ENCODE results near the gene AMOTL2. TPM values are rescaled to one million over a fixed set of nuclear protein-coding genes. Genes with fewer than 3 reads are reported as not detected.

AMOTL2 gene
- total and polyA plus RNA-seq, 2 experiments from 2014 or later = 17.9 to 102 TPM

GRCh38 chr3:134378818-134379217, 4.6 kb upstream of the AMOTL2 start:
- no peaks in the 10 kb centered on the region for H3K79me2 ChIP-seq (replicated peaks; ENCODE audit: insufficient read depth)
- no peak overlapping the region; the same call in 1 of the 2 replicates for H3K4me2 ChIP-seq
- H3K27ac Mint-ChIP-seq = no peak overlapping the region
- H3K4me3 Mint-ChIP-seq = no peak overlapping the region
- H3F3A ChIP-seq (replicated peaks; ENCODE audit: low read depth) = peaks cover 12% of the 10 kb centered on the region
- no peaks in the 10 kb centered on the region for H3K36me3 ChIP-seq (ENCODE audit: insufficient read depth)
- H3K4me1 ChIP-seq (ENCODE audit: insufficient read depth) = peaks cover 47% of the 10 kb centered on the region
- DNase-seq (ENCODE audit: low spot score) = no peak
- no peak overlapping the region for H2AFZ ChIP-seq
- H3K27ac ChIP-seq (ENCODE audit: low read depth) = no peak overlapping the region
- ATAC-seq = no peak
- no peaks in the 10 kb centered on the region for H4K20me1 ChIP-seq (replicated peaks; ENCODE audit: insufficient read depth)
- peaks cover 38% of the 10 kb centered on the region for H3K27me3 ChIP-seq (ENCODE audit: insufficient read depth)
- no peak for TF ChIP-seq EZH2 (IDR thresholded peaks at IDR 0.05; ENCODE audit: low read depth, unreplicated experiment)
- TF ChIP-seq ZNF462 (CRISPR knock-in tag; IDR thresholded peaks at IDR 0.05) = no peak
- no peak for TF ChIP-seq CTCF (conservative IDR thresholded peaks at IDR 0.05; ENCODE audit: low read depth in 2 of 2)
- no peak for TF ChIP-seq STAT1 (IDR thresholded peaks at IDR 0.05; ENCODE audit: unreplicated experiment)
- no peak for TF ChIP-seq EZH2phosphoT487 (IDR thresholded peaks at IDR 0.05; ENCODE audit: unreplicated experiment)
- no peak for TF ChIP-seq CREB1 (CRISPR knock-in tag; IDR thresholded peaks at IDR 0.05; ENCODE audit: low read depth)
- no peak for TF ChIP-seq REST (IDR thresholded peaks at IDR 0.05; ENCODE audit: unreplicated experiment)
- no peak for TF ChIP-seq ZNF114 (CRISPR knock-in tag; IDR thresholded peaks at IDR 0.05)
- no peak for TF ChIP-seq JUNB (IDR thresholded peaks at IDR 0.05; ENCODE audit: unreplicated experiment)
- TF ChIP-seq ETS1 (IDR thresholded peaks at IDR 0.05) = no peak
- TF ChIP-seq NANOG (IDR thresholded peaks at IDR 0.05; ENCODE audit: borderline replicate concordance) = no peak
- no peak for TF ChIP-seq POLR2AphosphoS5 (IDR thresholded peaks at IDR 0.05; ENCODE audit: low read depth)
- no peak for TF ChIP-seq ZNF331 (CRISPR knock-in tag; IDR thresholded peaks at IDR 0.05; ENCODE audit: low read depth)
- no peak overlapping the region for H3K4me3 ChIP-seq
- H3K27me3 Mint-ChIP-seq (ENCODE audit: insufficient read depth, low read depth, poor library complexity) = peaks cover 42% of the 10 kb centered on the region
- no peaks in the 10 kb centered on the region for H3K9me3 Mint-ChIP-seq
- H3K9me2 ChIP-seq (ENCODE audit: insufficient read depth) = peaks cover under 1% of the 10 kb centered on the region; the same call in 1 of the 2 replicates
- H3K36me3 Mint-ChIP-seq (ENCODE audit: low read depth) = no peaks in the 10 kb centered on the region; the same call in 2 of the 3 replicates
- H3K4me1 Mint-ChIP-seq = peaks cover 40% of the 10 kb centered on the region
